Measurements from ENCODE around the gene MYO7A. TPM values are rescaled to one million over a fixed set of nuclear protein-coding genes. Genes with fewer than 3 reads are reported as not detected.

The MYO7A gene
- total RNA-seq, 3 donors from 2014 or later = 2.3 to 9.9 (median 6.7) TPM

DNA sequence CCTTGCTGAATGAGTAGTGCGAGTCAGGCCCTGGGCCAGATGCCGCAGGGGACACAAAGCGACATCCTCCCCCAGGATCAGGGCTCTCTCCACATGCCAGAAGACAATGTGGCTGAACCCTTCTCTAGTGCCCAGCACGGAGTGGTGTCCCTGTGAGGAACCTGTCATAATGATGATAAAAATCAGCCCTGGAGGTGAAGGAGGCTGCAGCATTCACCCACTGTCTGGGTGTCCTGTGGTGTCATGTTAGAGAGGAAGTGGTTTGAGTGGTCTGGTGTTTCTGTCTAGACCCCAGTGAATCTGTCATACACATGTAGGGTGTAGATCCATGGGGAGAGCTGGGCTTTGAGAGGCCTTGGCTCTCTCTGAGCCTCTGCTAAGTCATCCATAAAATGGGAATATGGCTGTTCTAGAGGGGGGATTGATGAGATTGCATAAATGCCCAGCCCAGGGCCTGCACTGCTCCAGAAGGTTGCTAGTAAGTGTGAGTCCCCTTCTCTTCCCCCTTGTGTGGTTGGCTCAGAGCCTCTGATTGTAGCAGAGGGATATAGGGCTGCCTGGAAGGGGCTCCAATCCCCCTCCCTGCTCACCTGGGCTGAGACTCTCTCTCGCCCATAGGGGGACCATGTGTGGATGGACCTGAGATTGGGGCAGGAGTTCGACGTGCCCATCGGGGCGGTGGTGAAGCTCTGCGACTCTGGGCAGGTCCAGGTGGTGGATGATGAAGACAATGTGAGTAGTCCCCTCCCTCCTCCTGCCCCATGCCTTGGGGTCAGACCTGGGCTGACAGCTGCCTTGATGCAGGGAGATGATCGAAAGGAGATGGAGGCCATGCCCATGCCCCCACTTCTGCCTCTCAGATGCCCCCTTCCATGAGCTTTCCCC is 14.3 kb downstream of the MYO7A start:
- no peak overlapping the region for H3K4me3 ChIP-seq
- H3K9me3 ChIP-seq = no peaks in the 10 kb centered on the region
- TF ChIP-seq, protein P1, sequence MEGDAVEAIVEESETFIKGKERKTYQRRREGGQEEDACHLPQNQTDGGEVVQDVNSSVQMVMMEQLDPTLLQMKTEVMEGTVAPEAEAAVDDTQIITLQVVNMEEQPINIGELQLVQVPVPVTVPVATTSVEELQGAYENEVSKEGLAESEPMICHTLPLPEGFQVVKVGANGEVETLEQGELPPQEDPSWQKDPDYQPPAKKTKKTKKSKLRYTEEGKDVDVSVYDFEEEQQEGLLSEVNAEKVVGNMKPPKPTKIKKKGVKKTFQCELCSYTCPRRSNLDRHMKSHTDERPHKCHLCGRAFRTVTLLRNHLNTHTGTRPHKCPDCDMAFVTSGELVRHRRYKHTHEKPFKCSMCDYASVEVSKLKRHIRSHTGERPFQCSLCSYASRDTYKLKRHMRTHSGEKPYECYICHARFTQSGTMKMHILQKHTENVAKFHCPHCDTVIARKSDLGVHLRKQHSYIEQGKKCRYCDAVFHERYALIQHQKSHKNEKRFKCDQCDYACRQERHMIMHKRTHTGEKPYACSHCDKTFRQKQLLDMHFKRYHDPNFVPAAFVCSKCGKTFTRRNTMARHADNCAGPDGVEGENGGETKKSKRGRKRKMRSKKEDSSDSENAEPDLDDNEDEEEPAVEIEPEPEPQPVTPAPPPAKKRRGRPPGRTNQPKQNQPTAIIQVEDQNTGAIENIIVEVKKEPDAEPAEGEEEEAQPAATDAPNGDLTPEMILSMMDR (IDR thresholded peaks at IDR 0.05) = no peak
- DNase-seq (peak in 1 of 3 donors; percentile 29), ATAC-seq (no peak)
- no peaks in the 10 kb centered on the region for H3K36me3 ChIP-seq (ENCODE audit: low read depth)
- no peaks in the 10 kb centered on the region for H3K4me1 ChIP-seq (ENCODE audit: low read depth)
- intact Hi-C loops (cut with DNase I, micrococcal nuclease) = no loop called here

DNA sequence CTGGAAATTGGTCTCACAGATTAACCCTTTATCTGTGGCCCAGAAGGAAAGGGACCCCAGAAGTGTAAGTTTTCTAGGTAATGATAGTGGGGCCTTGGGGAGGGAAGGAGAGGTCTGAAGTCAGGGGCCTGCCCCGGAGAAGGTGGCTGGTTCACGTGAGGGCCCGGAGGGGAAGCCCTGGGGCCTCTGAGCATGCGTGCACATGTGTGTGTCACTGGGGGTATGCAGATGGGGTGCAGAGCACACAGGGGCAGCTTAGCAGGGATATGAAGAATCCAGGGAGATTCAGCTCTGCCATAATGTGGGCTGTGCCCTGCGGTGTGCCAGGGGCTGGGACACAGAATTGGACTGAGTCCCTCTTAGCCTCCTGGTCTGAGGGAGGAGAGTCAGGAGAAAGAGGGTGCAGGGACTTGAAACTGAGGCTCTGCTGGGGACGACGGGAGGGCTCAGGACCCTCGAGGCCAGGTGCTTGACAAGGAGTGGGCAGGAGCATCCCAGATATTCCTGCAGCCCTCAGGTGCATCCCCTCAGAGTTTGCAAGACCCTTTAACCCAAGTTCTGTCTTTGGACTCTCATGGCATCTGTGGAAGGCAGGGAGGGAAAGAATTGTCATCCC is 15.5 kb downstream of the MYO7A start:
- H3K9me3 ChIP-seq = no peaks in the 10 kb centered on the region
- peaks cover 4% of the 10 kb centered on the region for H3K4me1 ChIP-seq (ENCODE audit: low read depth)
- no peak overlapping the region for H3K4me3 ChIP-seq
- DNase-seq = peak in 1 of 3 donors; percentile 24
- TF ChIP-seq, protein P1 (IDR thresholded peaks at IDR 0.05) = no peak
- ATAC-seq = no peak
- H3K36me3 ChIP-seq (ENCODE audit: low read depth) = no peaks in the 10 kb centered on the region
- intact Hi-C loops (cut with DNase I, micrococcal nuclease) = no loop called here

DNA sequence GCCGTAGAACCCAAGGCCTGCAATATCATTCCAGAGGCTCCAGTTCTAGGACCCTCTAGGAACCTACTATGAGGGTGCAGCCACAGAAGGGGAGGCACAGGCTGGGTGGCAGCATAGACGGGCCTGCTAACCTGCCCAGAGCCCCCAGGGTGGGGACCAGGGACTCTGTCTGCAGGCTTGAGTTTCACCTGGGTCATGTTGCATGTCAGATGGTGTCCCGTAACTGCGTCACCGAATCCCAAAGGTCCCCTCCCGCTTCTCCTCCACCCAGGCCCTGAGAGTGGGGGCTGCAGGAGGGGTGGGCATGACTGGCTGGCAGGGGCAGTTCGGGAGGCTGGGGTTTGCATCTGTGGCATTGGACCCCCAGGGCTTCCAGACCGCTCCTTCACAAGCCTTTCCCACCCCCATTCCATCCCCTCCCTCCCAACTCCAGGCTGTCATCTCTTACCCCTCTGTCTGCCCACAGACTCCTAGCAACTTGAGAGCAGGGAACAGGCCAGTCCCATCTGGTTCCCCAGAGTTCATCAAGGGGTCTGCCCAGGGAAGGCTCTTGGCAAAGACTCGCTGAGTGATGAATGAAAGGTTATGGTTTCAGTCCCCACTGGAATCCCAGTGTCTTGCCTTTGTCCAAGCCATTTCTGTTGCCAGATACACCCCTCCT is 16.3 kb downstream of the MYO7A start:
- no peak overlapping the region for H3K4me3 ChIP-seq
- H3K9me3 ChIP-seq = no peaks in the 10 kb centered on the region
- TF ChIP-seq, protein P1 (IDR thresholded peaks at IDR 0.05) = no peak
- no peaks in the 10 kb centered on the region for H3K36me3 ChIP-seq (ENCODE audit: low read depth)
- H3K4me1 ChIP-seq (ENCODE audit: low read depth) = peaks cover 4% of the 10 kb centered on the region
- ATAC-seq = no peak
- peak in 1 of 3 donors; percentile 27 for DNase-seq
- intact Hi-C loops (cut with DNase I, micrococcal nuclease) = no loop called here

DNA sequence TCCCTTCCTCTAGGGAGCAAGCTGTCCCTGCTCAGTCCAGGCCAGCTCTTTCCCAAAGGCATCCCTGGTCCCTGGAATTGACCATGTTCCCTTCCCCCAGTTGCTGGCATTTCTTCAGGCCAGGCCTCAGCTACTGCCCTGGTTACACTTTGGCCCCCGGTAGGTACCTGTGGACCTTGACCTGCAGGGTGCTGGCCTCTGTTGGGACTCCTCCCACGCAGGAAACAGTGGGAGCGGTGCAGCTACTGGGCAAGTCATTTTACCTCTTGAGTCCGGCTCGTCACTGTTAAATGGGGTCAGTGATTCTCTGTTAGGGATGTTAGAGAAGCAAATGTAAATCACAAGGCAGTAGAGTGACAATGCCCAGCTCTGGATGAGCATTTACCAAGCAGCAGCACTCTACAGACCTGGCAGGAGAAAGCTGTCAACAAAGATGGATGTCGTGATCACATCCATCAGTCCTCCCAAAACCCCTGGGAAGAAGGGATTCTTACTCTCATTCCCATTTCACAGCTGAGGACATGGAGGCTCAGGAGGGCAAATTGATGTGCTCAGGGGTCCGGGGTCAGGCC is 16.9 kb downstream of the MYO7A start:
- peak; percentile 67 to 77 (median 70) for DNase-seq
- TF ChIP-seq, protein P1 (IDR thresholded peaks at IDR 0.05) = no peak
- Histone ChIP-seq H3K9me3 (no peaks in the 10 kb centered on the region), H3K36me3 (ENCODE audit: low read depth) (no peaks in the 10 kb centered on the region), H3K4me1 (ENCODE audit: low read depth) (peaks cover 4% of the 10 kb centered on the region), H3K4me3 (no peak overlapping the region)
- intact Hi-C loops (cut with DNase I, micrococcal nuclease) = no loop called here
- ATAC-seq = peak; percentile 82

DNA sequence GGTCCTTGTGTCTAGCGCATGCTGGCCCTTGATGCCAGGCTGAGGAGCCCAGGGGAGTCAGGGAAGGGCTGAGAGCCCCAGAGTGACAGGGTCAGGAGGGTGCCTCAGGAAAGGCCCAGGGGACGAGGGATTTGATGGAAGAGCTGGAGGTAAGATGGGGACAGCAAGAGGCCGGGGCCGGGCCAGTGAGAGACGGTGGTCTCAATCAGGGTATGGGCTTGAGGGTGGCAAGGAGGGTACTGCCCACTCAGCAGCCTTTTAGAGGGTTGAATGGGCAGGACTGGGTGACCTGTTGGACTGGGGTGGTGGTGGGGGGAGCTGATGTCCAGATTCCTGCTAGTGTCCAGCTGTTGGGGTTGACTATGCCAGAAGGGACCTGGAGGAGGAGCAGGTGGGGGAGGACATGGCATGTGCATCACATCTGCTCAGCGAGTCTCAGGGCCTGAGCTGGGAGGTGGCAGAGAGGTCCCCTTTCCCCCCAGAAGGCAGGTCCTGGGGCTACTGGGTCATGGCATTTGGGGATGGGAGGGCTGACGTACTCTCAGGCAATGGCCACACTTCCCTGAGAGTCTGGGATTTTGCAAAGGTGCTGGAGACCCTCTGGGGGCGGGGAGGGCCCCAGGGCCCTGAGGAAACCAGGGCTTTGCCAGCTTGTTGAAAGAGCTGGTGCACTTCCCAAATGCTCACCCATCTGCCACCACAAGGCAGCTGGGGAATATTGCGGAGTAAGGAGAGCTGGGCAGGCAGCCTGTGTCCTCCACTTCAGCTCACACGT is 18.4 kb downstream of the MYO7A start:
- TF ChIP-seq, protein P1 (IDR thresholded peaks at IDR 0.05) = no peak
- intact Hi-C loops (cut with DNase I, micrococcal nuclease) = no loop called here
- Histone ChIP-seq H3K4me1 (ENCODE audit: low read depth) (peaks cover 4% of the 10 kb centered on the region), H3K9me3 (no peaks in the 10 kb centered on the region), H3K36me3 (ENCODE audit: low read depth) (no peaks in the 10 kb centered on the region), H3K4me3 (no peak overlapping the region)
- ATAC-seq (no peak), DNase-seq (peak in 1 of 3 donors; percentile 36)
